GM18520 (cell line): ENCODE data around the gene FANCL.
"Not testable (repeated sequence)": the region's sequence is repeated elsewhere in the genome, so short reads cannot be mapped to it uniquely, and the experiment has no call there.

Experiments
- ATAC-seq: cut with Tn5 transposase; IDR thresholded peaks from one replicate; pipeline ENCODE4 v1.9.1; 2021; ENCODE audit not compliant: unreplicated experiment

Gene FANCL

GRCh38 chr2:58155160-58155778 is 85.9 kb downstream of the FANCL start:
- no peak for ATAC-seq

DNA sequence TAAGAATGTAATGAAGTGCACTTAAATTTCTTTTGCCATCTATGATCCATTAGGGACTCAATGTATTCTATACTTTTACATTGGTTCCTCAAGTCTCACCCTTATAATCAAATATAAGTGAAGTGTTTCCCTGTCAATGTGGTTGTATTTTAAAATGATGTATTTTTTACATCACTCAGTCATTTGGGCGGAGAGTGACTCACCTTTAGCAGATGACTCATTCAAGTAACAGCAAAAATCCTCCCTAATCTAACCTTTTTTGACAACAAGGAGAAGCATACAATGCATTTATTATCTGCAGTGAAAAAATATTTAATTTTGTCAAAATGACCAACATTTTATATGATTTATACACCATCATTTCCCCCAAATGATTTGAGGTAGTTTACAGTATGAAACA is 94.4 kb downstream of the FANCL start:
- no peak for ATAC-seq

GRCh38 chr2:58145769-58146168 is 95.4 kb downstream of the FANCL start:
- not testable (repeated sequence) for ATAC-seq

- ATAC-seq = no peak
These were observed 100.5 kb downstream of the FANCL start for GRCh38 chr2:58140508-58141072.

DNA sequence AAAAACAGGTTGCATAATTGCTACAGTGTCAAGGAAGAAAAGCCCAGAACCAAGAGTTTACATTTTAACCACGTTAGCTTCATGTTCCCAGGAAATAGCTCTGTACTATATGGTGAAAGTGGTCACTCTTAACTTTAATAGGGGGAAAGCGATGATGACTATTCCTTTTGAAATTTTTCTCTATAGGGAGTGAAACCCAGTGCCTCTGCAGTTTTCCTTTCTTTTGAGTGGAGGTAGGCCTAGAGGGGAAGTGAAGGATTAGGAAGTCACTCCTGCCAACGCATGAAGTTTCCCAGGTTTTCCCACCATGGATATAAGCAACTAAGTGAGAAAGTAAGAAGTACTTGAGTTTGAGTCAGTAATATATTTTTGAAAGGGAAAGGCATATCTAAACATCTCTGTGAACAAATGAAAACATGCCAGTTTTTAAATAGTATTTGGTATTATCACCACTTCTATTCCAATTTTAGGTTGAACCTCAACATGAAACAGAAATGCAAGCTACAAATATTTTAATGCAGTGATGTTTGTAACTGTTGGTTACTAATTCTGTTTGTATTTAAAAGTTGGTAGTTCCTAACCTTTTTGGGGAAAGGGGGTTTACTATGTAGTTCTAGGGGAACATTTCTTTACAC is 102.6 kb downstream of the FANCL start:
- no peak for ATAC-seq

- no peak for ATAC-seq
These were observed 103.3 kb downstream of the FANCL start for GRCh38 chr2:58137856-58138255.

DNA sequence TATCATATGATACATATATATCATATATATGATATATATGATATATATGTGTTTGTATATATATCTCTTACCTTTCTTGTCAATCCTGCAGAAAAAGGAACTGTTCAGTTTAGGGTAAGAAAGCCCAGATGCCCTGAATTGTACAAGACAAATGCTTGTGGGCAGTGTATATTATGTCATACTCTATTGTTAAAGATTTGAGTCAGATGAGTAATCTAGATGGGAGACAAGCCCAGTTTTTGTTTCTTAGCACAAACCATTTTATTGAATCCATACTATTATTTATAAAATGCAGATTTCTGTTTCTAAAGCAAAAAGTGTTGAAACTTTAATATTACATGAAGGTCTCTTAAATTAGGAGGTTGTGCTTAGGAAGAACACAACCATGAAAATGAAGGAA is 103.9 kb downstream of the FANCL start:
- no peak for ATAC-seq

DNA sequence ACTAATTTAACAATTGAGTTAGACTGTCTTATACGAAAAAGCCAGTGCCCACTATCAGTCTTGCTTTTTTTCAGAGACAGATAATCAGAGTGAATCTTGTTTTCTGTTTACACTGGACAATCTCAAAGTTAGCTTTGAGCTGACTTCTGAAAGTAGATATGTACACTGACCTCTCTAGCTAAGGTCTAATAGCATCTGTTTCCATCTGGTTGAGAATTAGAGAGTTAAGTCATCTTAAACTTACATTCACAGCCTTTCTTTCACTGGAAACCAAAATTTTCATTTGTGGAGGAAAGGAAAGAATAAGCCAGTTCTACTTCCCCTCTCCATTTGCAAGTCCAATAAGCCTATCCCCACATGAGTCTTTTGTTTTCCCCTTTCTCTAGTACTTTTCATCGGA is 105.3 kb downstream of the FANCL start:
- no peak for ATAC-seq

GRCh38 chr2:58133395-58133794 is 107.7 kb downstream of the FANCL start:
- no peak for ATAC-seq

GRCh38 chr2:58131191-58132011 is 109.7 kb downstream of the FANCL start:
- no peak for ATAC-seq

DNA sequence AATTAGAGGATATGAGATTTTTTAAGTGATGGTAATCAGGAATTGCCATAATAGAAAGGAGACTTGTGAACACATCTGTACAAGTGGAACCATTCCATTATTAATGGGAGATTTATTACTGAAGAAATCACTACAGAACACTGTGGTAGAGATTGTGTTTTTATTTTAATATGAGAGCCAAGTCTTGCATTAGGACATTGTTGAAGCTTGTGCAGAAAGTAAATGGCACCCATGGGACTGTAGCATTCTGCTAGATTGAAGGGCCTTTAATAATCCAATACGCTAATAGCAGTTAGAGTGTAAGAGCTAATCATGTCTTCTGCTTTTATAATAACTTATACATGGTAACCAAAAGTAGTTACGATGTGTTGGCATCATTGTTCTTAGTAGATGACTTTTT is 110.9 kb downstream of the FANCL start:
- ATAC-seq = no peak

DNA sequence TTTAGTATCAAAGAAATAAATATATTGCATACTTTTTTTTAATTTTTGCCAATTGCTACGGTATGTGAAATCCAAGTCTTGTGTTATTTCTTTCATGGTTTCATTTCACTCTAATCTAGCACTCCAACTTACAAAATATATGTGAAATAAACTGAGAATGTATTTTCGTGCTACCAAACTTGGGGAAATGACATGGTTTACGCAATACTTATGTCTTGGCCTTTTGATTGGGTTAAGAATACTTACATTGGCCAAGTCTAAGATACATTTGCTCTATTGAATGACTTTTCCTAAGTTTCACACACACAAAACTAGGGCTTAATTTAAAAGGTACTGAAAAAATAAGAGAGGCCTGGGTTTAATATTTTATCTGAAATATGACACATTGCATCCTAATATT is 114.0 kb downstream of the FANCL start:
- no peak for ATAC-seq

GRCh38 chr2:58122540-58122939 is 118.6 kb downstream of the FANCL start:
- no peak for ATAC-seq

- ATAC-seq = no peak
These were observed 119.1 kb downstream of the FANCL start for GRCh38 chr2:58122040-58122439.

GRCh38 chr2:58120626-58121229 is 120.4 kb downstream of the FANCL start:
- ATAC-seq = peak; percentile 60

- not testable (repeated sequence) for ATAC-seq
These were observed 127.6 kb downstream of the FANCL start for GRCh38 chr2:58113563-58113962.

GRCh38 chr2:58110765-58111164 is 130.4 kb downstream of the FANCL start:
- no peak for ATAC-seq

- no peak for ATAC-seq
These were observed 131.6 kb downstream of the FANCL start for GRCh38 chr2:58109481-58109880.
